ENCODE measurements around the gene STK33. TPM values are rescaled to one million over a fixed set of nuclear protein-coding genes. Genes with fewer than 3 reads are reported as not detected.
"Not testable (repeated sequence)": the region's sequence is repeated elsewhere in the genome, so short reads cannot be mapped to it uniquely, and the experiment has no call there.

The STK33 gene
- total RNA-seq, 1 experiment from 2014 or later, result 19.5 TPM

GRCh38 chr11:8477151-8477550, 116.9 kb downstream of the STK33 start:
- no CpG with 5 or more reads among the region's 2 CpGs for WGBS (ENCODE audit: extremely low coverage, insufficient read length, low lambda C conversion rate)

DNA sequence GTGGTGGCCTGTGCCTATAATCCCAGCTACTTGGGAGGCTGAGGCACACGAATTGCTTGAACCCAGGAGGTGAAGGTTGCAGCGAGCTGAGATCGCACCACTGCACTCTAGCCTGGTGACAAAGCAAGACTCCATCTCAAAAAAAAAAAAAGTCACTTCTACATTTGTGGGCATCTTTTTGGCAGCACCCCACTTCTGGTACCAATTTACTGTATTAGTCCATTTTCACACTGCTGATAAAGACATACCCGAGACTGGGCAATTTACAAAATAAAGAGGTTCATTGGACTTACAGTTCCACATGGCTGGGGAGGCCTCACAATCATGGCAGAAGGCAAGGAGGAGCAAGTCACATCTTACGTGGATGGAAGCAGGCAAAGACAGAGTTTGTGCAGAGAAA, 126.2 kb downstream of the STK33 start:
- not testable (repeated sequence) for H3K56ac ChIP-seq (ENCODE audit: insufficient read length, low read depth, low read length); H2BK12ac ChIP-seq (ENCODE audit: insufficient read length, low read depth, low read length); H3T11ph ChIP-seq (ENCODE audit: low read length); H3K79me2 ChIP-seq (ENCODE audit: insufficient read depth, low read length); H3K27ac ChIP-seq (ENCODE audit: insufficient read length, low read depth, low read length); H3K79me1 ChIP-seq (ENCODE audit: insufficient read depth, low read depth, low read length, poor library complexity, severe bottlenecking); H3K23ac ChIP-seq (ENCODE audit: insufficient read length, low read depth, low read length); H3K27me3 Mint-ChIP-seq (ENCODE audit: low read depth); H3K4me3 Mint-ChIP-seq; H3K27ac Mint-ChIP-seq; H2BK15ac ChIP-seq (ENCODE audit: low read depth, low read length); H4K8ac ChIP-seq (replicated peaks; ENCODE audit: insufficient read length, low read depth, low read length); H3K4ac ChIP-seq (ENCODE audit: low read depth, low read length); H2AK5ac ChIP-seq (ENCODE audit: insufficient read length, low read length); H4K20me1 ChIP-seq (ENCODE audit: control insufficient read depth, insufficient read depth, insufficient read length); H3K9ac ChIP-seq (ENCODE audit: extremely low read depth, insufficient read length, low read length); H4K5ac ChIP-seq (ENCODE audit: insufficient read length, low read depth, low read length); H3K4me1 ChIP-seq (ENCODE audit: insufficient read depth, low read length); H2BK5ac ChIP-seq (ENCODE audit: insufficient read length, low read length); H3K23me2 ChIP-seq (ENCODE audit: insufficient read length, low read depth, low read length, poor library complexity, severe bottlenecking); H2BK120ac ChIP-seq (ENCODE audit: low read depth, low read length, poor library complexity, severe bottlenecking); H3K18ac ChIP-seq (ENCODE audit: insufficient read length, low read depth, low read length); H3K14ac ChIP-seq (ENCODE audit: insufficient read depth, low read length); H3K27me3 ChIP-seq (ENCODE audit: insufficient read depth, low read length); H3K9me3 ChIP-seq (ENCODE audit: control insufficient read depth, low read depth, low read length); H3K4me2 ChIP-seq (ENCODE audit: insufficient read depth, insufficient read length, low read length); H3K4me1 Mint-ChIP-seq; H2AFZ ChIP-seq (ENCODE audit: low read length); H2BK20ac ChIP-seq (ENCODE audit: low read depth, low read length, poor library complexity, severe bottlenecking); DNase-seq; H4K91ac ChIP-seq (ENCODE audit: insufficient read length, low read depth, low read length)
- Mint-ChIP-seq H3K36me3 (ENCODE audit: insufficient read depth in 1 of 3, low read depth in 3 of 3) (peaks cover 35 to 39% (median 38%) of the 10 kb centered on the region in 3 experiments), H3K9me3 (peaks cover 30 to 39% of the 10 kb centered on the region in 2 experiments)
- WGBS (ENCODE audit: extremely low coverage, insufficient read length, low lambda C conversion rate), result no CpG with 5 or more reads among the region's 5 CpGs

More at GRCh38 chr11:8477151-8477550, 116.9 kb downstream of the STK33 start:
- Mint-ChIP-seq H3K4me1 (peaks cover 8% of the 10 kb centered on the region in 2 experiments), H3K4me3 (no peak overlapping the region), H3K9me3 (no peaks in the 10 kb centered on the region), H3K36me3 (ENCODE audit: insufficient read depth in 1 of 3, low read depth in 3 of 3) (no peaks in the 10 kb centered on the region; a peak in 1 of 7 replicates), H3K27me3 (ENCODE audit: low read depth) (no peaks in the 10 kb centered on the region), H3K27ac (no peak overlapping the region)
- Histone ChIP-seq H2BK120ac (ENCODE audit: low read depth, low read length, poor library complexity, severe bottlenecking) (no peak overlapping the region), H2BK5ac (ENCODE audit: insufficient read length, low read length) (no peak overlapping the region), H4K20me1 (ENCODE audit: control insufficient read depth, insufficient read depth, insufficient read length) (no peaks in the 10 kb centered on the region), H3T11ph (ENCODE audit: low read length) (no peak overlapping the region), H3K4ac (ENCODE audit: low read depth, low read length) (no peak overlapping the region), H2AK5ac (ENCODE audit: insufficient read length, low read length) (no peak overlapping the region), H4K8ac (replicated peaks; ENCODE audit: insufficient read length, low read depth, low read length) (no peak overlapping the region), H4K5ac (ENCODE audit: insufficient read length, low read depth, low read length) (no peak overlapping the region), H2BK15ac (ENCODE audit: low read depth, low read length) (no peak overlapping the region), H3K27ac (ENCODE audit: insufficient read length, low read depth, low read length) (no peak overlapping the region), H3K4me1 (ENCODE audit: insufficient read depth, low read length) (no peaks in the 10 kb centered on the region), H3K9ac (ENCODE audit: extremely low read depth, insufficient read length, low read length) (no peak overlapping the region), H3K79me2 (ENCODE audit: insufficient read depth, low read length) (no peaks in the 10 kb centered on the region), H2BK20ac (ENCODE audit: low read depth, low read length, poor library complexity, severe bottlenecking) (no peak overlapping the region), H4K91ac (ENCODE audit: insufficient read length, low read depth, low read length) (no peak overlapping the region), H3K79me1 (ENCODE audit: insufficient read depth, low read depth, low read length, poor library complexity, severe bottlenecking) (no peaks in the 10 kb centered on the region), H2AFZ (ENCODE audit: low read length) (no peak overlapping the region), H3K27me3 (ENCODE audit: insufficient read depth, low read length) (no peaks in the 10 kb centered on the region), H3K9me3 (ENCODE audit: control insufficient read depth, low read depth, low read length) (no peaks in the 10 kb centered on the region), H3K14ac (ENCODE audit: insufficient read depth, low read length) (no peak overlapping the region), H3K18ac (ENCODE audit: insufficient read length, low read depth, low read length) (no peak overlapping the region), H3K4me2 (ENCODE audit: insufficient read depth, insufficient read length, low read length) (no peak overlapping the region), H2BK12ac (ENCODE audit: insufficient read length, low read depth, low read length) (no peak overlapping the region), H3K56ac (ENCODE audit: insufficient read length, low read depth, low read length) (no peak overlapping the region), H3K23me2 (ENCODE audit: insufficient read length, low read depth, low read length, poor library complexity, severe bottlenecking) (no peaks in the 10 kb centered on the region), H3K23ac (ENCODE audit: insufficient read length, low read depth, low read length) (no peak overlapping the region)
- no peak for TF ChIP-seq CTCF (conservative IDR thresholded peaks at IDR 0.05)
- no peak for DNase-seq

Measured in H9 (cell line).